ENCODE data around the gene GPRC5D. TPM values are rescaled to one million over a fixed set of nuclear protein-coding genes. Genes with fewer than 3 reads are reported as not detected.

Gene GPRC5D
- total RNA-seq, 1 donor from 2014 or later: not detected

DNA sequence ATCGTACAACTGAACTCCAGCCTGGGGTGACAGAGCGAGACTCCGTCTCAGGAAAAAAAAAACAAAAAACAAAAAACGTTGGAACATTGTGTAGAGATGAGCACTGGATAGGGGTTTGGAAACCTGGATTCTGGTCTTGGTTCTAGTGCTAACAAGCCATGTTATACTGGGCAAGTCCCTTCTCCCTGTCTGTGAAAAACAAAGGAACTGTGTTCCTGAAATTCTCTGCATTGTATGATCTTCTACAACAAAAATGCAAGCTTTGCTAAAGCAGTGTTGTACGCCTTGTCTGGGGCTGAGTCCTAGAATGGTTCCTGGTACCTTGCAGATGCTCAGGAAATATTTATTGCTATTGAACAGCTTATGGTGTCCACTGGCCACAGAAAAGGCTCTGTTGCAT, 13.4 kb downstream of the GPRC5D start:
- DNase-seq (ENCODE audit: low read depth, low spot score): no peak
- H3K4me1 Mint-ChIP-seq: peaks cover 9% of the 10 kb centered on the region
- TF ChIP-seq, protein P1, sequence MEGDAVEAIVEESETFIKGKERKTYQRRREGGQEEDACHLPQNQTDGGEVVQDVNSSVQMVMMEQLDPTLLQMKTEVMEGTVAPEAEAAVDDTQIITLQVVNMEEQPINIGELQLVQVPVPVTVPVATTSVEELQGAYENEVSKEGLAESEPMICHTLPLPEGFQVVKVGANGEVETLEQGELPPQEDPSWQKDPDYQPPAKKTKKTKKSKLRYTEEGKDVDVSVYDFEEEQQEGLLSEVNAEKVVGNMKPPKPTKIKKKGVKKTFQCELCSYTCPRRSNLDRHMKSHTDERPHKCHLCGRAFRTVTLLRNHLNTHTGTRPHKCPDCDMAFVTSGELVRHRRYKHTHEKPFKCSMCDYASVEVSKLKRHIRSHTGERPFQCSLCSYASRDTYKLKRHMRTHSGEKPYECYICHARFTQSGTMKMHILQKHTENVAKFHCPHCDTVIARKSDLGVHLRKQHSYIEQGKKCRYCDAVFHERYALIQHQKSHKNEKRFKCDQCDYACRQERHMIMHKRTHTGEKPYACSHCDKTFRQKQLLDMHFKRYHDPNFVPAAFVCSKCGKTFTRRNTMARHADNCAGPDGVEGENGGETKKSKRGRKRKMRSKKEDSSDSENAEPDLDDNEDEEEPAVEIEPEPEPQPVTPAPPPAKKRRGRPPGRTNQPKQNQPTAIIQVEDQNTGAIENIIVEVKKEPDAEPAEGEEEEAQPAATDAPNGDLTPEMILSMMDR (conservative IDR thresholded peaks at IDR 0.05): no peak
- H3K4me3 Mint-ChIP-seq: no peak overlapping the region
- H3K9me3 Mint-ChIP-seq: no peaks in the 10 kb centered on the region
- no peaks in the 10 kb centered on the region for H3K27me3 Mint-ChIP-seq (ENCODE audit: low read depth)
- H3K36me3 Mint-ChIP-seq (ENCODE audit: low read depth): no peaks in the 10 kb centered on the region
- no peak overlapping the region for H3K27ac Mint-ChIP-seq (ENCODE audit: unreplicated experiment)

- Mint-ChIP-seq H3K4me3 (no peak overlapping the region), H3K36me3 (ENCODE audit: low read depth) (no peaks in the 10 kb centered on the region), H3K9me3 (no peaks in the 10 kb centered on the region), H3K27me3 (ENCODE audit: low read depth) (no peaks in the 10 kb centered on the region), H3K27ac (ENCODE audit: unreplicated experiment) (no peak overlapping the region), H3K4me1 (peaks cover 10% of the 10 kb centered on the region)
- TF ChIP-seq, protein P1 (conservative IDR thresholded peaks at IDR 0.05): no peak
- DNase-seq (ENCODE audit: low read depth, low spot score): no peak
Measured at GRCh38 chr12:12936983-12937491, 14.9 kb downstream of the GPRC5D start.

GRCh38 chr12:12934556-12934955, 17.4 kb downstream of the GPRC5D start:
- Mint-ChIP-seq H3K27me3 (ENCODE audit: low read depth) (no peaks in the 10 kb centered on the region), H3K36me3 (ENCODE audit: low read depth) (peaks cover 2% of the 10 kb centered on the region), H3K4me1 (peaks cover 22% of the 10 kb centered on the region), H3K9me3 (no peaks in the 10 kb centered on the region), H3K27ac (ENCODE audit: unreplicated experiment) (no peak overlapping the region), H3K4me3 (no peak overlapping the region)
- TF ChIP-seq, protein P1 (conservative IDR thresholded peaks at IDR 0.05): no peak
- DNase-seq (ENCODE audit: low read depth, low spot score): no peak

DNA sequence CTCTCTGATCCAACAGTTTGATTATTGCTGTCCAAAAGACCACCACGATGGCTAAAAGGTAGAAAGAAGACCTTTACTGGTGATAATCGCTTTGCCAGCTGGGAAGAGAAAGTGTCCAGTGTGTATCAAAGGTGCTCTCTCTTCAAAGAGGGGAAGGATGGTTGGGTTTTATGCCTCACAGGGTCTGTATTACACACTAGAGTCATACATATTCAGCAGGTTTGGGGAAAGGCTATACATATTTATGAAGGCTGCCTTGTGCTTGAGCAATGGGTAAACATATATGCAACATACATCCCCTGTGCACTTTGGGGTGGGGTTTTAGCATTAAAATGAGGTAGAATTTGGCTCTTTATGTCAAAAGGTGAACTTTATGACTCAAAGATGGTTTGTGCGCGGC, 18.2 kb downstream of the GPRC5D start:
- H3K27me3 Mint-ChIP-seq (ENCODE audit: low read depth): no peaks in the 10 kb centered on the region
- peaks cover 18% of the 10 kb centered on the region for H3K4me1 Mint-ChIP-seq
- H3K36me3 Mint-ChIP-seq (ENCODE audit: low read depth): peaks cover 2% of the 10 kb centered on the region
- TF ChIP-seq, protein P1 (conservative IDR thresholded peaks at IDR 0.05): no peak
- no peak overlapping the region for H3K4me3 Mint-ChIP-seq
- no peak overlapping the region for H3K27ac Mint-ChIP-seq (ENCODE audit: unreplicated experiment)
- H3K9me3 Mint-ChIP-seq: no peaks in the 10 kb centered on the region
- DNase-seq (ENCODE audit: low read depth, low spot score): no peak

DNA sequence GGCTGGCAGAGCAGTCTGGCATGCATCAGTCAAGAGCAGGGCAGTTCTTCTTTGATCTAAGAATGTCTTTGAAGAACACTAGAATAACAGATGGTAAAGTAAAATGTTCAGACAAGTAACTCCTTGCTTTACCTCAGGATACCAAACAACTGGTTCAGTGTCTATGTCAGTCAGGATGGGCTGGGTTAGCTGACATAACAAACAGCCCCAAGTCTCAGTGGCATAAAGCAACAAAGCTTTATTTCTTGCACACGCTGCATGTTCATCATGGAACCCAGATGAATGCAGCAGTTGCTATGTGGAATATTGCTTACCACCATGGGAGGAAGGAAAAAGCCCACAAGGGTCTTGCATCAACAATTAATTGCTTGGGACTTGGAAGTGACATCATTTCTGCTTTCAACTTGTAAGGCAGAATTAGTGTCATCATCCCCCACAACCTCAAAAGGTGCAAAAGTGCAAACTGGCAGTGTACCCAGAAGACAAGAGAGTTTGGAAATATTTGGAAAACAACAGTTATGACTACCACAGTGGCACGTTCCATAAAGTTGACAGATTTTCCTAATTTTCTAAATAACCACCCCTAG, 21.2 kb downstream of the GPRC5D start:
- no peak overlapping the region for H3K27ac Mint-ChIP-seq (ENCODE audit: unreplicated experiment)
- no peaks in the 10 kb centered on the region for H3K27me3 Mint-ChIP-seq (ENCODE audit: low read depth)
- peaks cover 2% of the 10 kb centered on the region for H3K36me3 Mint-ChIP-seq (ENCODE audit: low read depth)
- no peak overlapping the region for H3K4me3 Mint-ChIP-seq
- peaks cover 22% of the 10 kb centered on the region for H3K4me1 Mint-ChIP-seq
- H3K9me3 Mint-ChIP-seq: no peaks in the 10 kb centered on the region
- DNase-seq (ENCODE audit: low read depth, low spot score): no peak
- TF ChIP-seq, protein P1 (conservative IDR thresholded peaks at IDR 0.05): no peak
